ENCODE data around the gene TSPAN33. TPM values are rescaled to one million over a fixed set of nuclear protein-coding genes. Genes with fewer than 3 reads are reported as not detected.

The TSPAN33 gene
- polyA plus RNA-seq, 1 of the 3 experiments (the other 2 are of a cell fraction) = 6.9 TPM

DNA sequence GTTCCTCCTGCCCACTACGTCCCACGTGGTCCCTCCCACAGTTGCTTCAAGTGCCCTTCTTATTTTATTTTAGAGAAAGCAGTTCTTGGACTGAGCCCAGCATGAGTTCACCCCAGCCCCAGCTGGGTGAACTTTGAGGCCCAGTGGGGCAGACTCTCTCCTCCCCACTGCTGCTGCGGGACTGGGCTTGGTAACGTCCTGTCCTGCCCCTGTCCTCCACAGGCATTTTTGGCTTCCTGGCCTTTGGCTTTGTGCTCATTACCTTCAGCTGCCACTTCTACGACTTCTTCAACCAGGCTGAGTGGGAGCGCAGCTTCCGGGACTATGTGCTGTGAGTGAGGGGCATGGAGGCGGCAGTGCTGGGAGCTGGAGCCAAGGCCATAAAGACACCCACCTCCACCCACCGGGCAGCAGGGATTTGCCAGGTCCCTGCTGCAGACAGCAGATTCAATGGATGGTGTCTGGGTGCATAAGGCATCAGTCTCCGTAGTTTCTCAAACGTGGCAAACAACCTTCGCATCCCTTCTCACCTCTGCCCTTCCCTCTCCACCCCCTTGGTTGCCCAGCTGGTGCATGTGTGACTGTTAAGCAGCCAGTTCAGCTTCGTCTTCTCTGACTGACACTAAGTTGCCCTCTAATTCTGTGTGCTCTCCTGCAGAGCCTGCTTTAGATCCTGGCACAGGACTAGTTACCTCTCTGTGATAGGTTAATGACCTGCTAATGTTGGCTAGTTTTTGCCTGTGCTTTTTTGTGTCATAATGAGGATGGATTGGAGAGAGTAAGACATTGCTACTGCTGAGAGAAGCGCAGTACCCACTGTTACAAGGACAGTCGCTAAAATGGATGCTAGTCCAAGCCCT lies 64.8 kb downstream of the TSPAN33 start:
- Histone ChIP-seq H3K9me3 (no peaks in the 10 kb centered on the region), H3K79me2 (ENCODE audit: insufficient read depth) (no peaks in the 10 kb centered on the region), H3K9me2 (no peaks in the 10 kb centered on the region), H3K4me1 (ENCODE audit: control insufficient read depth in 1 of 2, insufficient read depth in 2 of 2, low read depth in 1 of 2, low read length in 1 of 2) (peaks cover 0 to 6% of the 10 kb centered on the region in 2 experiments; a peak in 1 of 4 replicates), H3K9ac (no peak overlapping the region), H2AFZ (ENCODE audit: low read depth) (no peak overlapping the region), H3K36me3 (replicated peaks in 1 of 2; ENCODE audit: control insufficient read depth in 1 of 2, insufficient read depth in 2 of 2, low read length in 1 of 2) (peaks cover 18 to 38% of the 10 kb centered on the region in 2 experiments), H3F3A (replicated peaks; ENCODE audit: insufficient read depth) (no peaks in the 10 kb centered on the region), H3K27ac (ENCODE audit: low read depth in 2 of 2, low read length in 1 of 2) (no peak overlapping the region), H3K4me2 (no peak overlapping the region), H3K27me3 (ENCODE audit: insufficient read depth) (no peaks in the 10 kb centered on the region), H4K20me1 (ENCODE audit: insufficient read depth) (no peaks in the 10 kb centered on the region), H3K4me3 (ENCODE audit: low read depth in 2 of 2, low read length in 1 of 2) (no peak overlapping the region)
- no peak for DNase-seq
- TF ChIP-seq REST (IDR thresholded peaks at IDR 0.05; ENCODE audit: low read depth, low read length) = no peak
- TF ChIP-seq RXRA (IDR thresholded peaks at IDR 0.05; ENCODE audit: borderline replicate concordance, low read depth) = no peak
- no peak for TF ChIP-seq CHD2 (IDR thresholded peaks at IDR 0.05; ENCODE audit: low read length, partially characterized antibody)
- TF ChIP-seq, protein P1, sequence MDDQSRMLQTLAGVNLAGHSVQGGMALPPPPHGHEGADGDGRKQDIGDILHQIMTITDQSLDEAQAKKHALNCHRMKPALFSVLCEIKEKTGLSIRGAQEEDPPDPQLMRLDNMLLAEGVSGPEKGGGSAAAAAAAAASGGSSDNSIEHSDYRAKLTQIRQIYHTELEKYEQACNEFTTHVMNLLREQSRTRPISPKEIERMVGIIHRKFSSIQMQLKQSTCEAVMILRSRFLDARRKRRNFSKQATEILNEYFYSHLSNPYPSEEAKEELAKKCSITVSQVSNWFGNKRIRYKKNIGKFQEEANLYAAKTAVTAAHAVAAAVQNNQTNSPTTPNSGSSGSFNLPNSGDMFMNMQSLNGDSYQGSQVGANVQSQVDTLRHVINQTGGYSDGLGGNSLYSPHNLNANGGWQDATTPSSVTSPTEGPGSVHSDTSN (IDR thresholded peaks at IDR 0.05) = no peak
- no peak for TF ChIP-seq YY1 (IDR thresholded peaks at IDR 0.05; ENCODE audit: low read depth)
- TF ChIP-seq MXI1 (IDR thresholded peaks at IDR 0.05; ENCODE audit: low read depth, low read length) = no peak
- TF ChIP-seq ELF1 (IDR thresholded peaks at IDR 0.05) = no peak
- TF ChIP-seq FOXM1 (IDR thresholded peaks at IDR 0.05; ENCODE audit: low read depth) = no peak
- no peak for TF ChIP-seq RAD21 (IDR thresholded peaks at IDR 0.05; ENCODE audit: low read length)
- POLR2A ChIA-PET = interaction anchor here (1.5 kb wide), 1 partner anchor 45 kb away, joined by 3 read pairs; no protein-coding TSS in a partner anchor
- 91% methylated on average over 15 of the region's 15 CpGs for whole genome bisulfite sequencing (ENCODE audit: low lambda C conversion rate)
- CTCF ChIA-PET = interaction anchor here (0.6 to 14.2 kb wide), 19 partner anchors 10 to 1260 kb away, joined by 3 to 385 read pairs (median 4); partner anchors contain the start of gene AHCYL2
